GM18873 (cell line): ENCODE results near the gene C9orf152.
"Not testable (repeated sequence)": the region's sequence is repeated elsewhere in the genome, so short reads cannot be mapped to it uniquely, and the experiment has no call there.

Source experiments
- ATAC-seq: cut with Tn5 transposase; IDR thresholded peaks from one replicate; pipeline ENCODE4 v1.9.1; 2021; ENCODE audit warnings: mild to moderate bottlenecking, moderate library complexity, moderate number of reproducible peaks; ENCODE audit not compliant: unreplicated experiment, low FRiP score

The C9orf152 gene

DNA sequence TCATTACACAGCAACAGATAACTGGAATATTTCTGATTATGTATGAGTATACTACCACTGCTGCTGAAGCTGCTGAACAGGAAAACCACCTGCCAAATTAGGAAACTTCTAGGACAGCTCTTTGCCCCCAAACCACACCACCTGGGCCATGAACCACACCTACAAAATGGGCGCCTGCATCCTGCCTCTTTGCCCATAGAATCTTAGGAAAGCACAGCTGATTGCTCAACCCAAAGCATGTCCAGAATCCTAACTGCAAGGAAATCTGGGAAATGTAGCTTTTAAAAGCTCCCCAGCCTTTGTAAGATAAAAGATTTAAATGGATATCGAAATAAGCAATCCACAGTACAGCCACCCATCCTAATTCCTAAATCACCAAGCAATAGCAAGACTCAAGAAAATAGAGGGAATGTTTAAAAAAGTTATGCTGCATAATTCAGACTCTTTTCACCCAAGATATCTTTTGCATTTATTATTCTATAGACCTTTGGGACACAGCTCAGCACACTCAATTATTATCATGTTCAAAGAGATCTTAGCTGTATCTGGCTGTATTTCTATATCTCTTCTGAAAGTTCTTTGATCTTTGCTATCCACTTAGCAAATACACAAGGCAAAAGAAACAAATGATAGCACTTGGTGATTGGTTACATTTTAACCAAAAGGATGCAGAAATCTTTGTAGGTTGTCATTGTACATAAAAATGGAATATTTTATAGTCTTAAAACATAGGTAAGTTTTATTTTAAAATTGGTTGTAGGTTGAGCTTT, 6.8 kb upstream of the C9orf152 start:
- ATAC-seq, result no peak

- ATAC-seq, result no peak
Observed at GRCh38 chr9:110214090-110214489, 6.1 kb upstream of the C9orf152 start.

DNA sequence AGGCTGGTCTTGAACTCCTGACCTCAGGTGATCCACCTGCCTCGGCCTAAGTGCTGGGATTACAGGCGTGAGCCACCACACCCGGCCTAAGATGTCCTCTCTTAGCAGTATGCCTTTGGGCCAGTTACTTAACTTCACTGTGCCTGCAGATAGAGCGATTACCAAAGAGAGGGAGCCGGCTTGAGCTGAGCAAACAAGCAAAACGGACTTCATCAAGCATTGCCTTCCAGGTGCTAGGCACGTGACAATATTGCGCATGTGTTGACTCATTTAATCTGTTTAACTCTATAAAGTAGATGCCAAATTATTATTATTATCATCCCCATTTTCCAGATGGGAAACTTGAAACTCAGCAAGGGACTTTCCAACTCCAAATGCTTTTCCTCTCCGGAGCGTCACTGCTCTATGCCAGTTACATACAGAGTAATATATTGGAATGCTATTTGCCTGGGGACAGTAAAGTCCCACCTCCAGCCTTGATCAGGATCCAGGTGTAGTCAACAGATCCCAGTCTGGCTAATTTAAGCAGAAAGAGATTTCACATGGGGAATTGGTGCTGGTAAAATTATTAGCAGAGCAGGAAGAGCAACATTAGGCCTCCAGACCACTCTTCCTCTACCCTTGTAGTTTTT, 5.6 kb upstream of the C9orf152 start:
- no peak for ATAC-seq

DNA sequence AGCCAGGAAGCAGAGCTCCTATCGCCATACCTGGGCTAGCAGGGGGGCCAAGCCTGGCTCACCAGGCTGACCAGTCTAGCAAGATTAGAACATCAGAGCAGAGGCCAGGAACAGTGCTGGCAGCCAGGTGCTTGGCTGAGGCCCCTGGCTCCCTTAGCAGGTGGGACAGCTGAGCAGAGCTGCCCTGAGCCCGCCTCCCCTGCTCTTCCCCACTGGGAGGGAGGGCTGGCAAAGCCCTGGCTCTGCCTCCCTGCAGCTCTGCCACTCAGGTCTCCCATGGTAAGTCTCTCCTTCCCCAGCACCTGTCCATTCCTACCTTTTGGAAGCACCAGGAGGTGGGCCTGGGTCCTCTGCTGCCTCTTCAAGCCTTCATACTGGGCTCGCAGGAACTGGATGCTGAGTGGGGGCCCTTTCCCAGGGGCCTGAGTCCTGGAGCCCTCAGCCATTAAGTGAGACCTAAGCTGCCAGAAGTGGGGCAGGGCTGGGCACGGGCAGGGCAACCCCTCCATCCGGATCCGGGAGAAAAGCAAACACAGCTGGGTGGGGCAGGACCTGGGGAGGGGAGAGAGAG, 803 bp downstream of the C9orf152 start:
- ATAC-seq, result no peak

GRCh38 chr9:110206389-110206788, 1.6 kb downstream of the C9orf152 start:
- no peak for ATAC-seq

- ATAC-seq, result not testable (repeated sequence)
Observed at GRCh38 chr9:110205612-110206011, 2.3 kb downstream of the C9orf152 start.

DNA sequence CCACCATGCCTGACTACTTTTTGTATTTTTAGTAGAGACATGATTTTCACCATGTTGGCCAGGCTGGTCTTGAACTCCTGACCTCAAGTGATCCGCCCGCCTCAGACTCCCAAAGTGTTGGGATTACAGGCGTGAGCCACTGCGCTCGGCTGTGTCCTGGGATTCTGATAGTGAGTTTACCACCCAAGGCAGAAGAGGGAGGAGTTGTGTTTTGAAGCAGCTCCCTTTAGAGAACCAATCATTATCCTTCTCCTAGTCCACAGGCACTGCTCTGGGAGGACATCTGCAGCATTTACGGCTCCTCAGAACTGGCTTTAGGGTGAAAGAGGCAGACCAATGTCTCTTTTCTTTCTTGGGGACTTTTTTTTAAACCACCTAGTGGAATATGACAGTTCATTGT, 5.7 kb downstream of the C9orf152 start:
- ATAC-seq, result no peak

GRCh38 chr9:110199643-110200042, 8.3 kb downstream of the C9orf152 start:
- no peak for ATAC-seq

- no peak for ATAC-seq
Observed at GRCh38 chr9:110198357-110198756, 9.6 kb downstream of the C9orf152 start.

- ATAC-seq, result no peak
Observed at GRCh38 chr9:110197330-110198187, 10.4 kb downstream of the C9orf152 start.

DNA sequence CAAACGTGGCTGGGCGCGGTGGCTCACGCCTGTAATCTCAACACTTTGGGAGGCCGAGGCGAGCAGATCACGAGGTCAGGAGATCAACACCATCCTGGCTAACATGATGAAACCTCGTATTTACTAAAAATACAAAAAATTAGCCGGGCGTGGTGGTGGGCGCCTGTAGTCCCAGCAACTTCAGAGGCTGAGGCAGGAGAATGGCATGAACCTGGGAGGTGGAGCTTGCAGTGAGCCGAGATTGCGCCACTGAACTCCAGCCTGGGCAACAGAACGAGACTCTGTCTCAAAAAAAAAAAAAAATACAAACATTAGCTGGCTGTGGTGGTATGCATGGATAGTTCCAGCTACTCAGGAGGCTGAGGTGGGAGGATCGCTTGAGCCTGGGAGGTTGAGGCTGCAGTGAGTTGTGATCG, 11.9 kb downstream of the C9orf152 start:
- ATAC-seq, result not testable (repeated sequence)

DNA sequence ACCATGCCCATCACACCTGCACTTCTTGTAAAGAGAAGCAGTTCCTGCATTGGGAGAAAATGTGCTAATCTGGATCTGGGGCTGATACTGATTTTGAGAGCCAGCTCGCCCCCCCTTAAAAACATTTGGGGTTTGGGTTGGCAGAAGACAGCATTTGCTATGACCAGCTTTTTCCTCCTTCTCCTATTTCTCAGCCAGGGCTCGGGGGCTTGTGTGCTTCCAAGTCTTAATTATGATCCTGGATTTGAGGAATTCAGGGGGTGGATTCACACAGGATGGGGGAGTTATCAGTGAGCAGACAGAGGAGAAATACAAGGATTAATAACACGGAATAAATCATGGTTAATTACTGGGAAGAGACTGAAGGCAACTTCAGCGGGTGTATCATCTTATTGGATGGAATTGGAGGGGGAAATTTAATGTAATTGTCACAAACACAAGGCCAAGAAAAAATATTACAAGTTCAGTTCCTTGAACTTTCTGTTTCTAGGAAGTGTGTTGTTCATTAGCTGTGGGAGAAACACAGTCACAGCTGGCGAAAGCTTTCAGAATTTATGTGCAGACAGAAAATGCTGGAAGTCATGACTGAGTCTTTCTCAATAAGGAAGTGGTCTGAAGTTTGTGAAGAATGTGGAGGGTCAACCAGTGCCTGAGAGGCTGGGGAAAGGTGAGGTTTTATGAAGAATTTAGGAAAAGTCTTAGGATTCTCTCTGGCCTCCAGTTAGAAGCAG, 15.3 kb downstream of the C9orf152 start:
- no peak for ATAC-seq

- no peak for ATAC-seq
Observed at GRCh38 chr9:110191615-110192014, 16.3 kb downstream of the C9orf152 start.

DNA sequence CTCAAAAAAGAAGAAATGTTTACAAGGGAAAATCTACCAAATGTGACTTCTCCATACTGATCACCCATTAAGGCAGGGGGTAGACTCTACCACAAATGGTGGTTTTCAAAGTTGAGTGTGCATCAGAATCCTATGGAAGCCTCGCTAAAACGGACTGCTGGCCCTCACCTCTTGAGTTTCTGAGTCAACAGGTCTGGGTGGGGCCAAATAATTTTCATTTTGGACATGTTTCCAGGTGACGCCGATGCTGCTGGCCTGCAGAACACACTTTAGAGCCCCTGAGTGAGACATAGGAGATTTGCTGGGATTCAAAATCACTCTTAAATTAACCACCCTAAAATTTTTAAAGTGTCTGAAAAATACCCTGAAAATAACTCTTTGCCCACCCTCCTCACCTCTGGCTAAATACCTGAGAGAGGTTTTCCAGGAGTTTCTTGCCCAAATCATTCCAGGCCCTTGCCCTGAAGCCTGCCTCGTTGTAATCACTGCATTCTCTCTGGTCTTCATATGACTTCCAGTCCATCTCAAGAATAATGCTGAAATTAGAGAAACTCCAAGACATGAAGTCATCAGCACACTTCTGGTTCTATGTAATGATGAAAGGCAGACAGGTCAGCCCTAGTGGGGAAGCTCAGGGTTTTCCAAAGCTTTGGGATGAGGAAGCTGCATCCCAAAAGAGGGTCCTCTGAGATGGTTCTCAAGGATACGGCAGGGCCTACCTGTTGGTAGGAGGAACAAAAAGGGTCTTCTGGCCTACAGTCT, 18.2 kb downstream of the C9orf152 start:
- ATAC-seq, result no peak

- no peak for ATAC-seq
Observed at GRCh38 chr9:110188991-110189390, 19.0 kb downstream of the C9orf152 start.

DNA sequence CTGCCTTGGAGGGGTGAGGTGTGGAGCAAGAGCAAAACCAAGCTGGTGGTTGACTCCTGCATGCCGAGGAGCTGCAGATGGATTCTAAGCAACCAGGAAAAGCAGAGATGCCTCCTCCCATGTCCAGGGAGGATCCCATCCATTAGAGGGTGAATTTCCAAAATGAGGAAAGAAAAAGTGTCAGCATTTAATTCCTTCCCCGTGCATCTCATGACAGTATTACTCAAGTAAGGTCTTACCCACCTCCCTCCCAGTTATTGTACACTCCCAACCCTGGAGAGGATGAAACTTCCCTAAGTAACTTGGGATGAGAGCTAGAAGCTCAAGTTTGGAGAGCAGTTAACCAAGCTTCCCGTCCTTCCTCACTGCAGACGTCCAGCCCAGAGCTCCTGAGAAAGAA, 19.9 kb downstream of the C9orf152 start:
- ATAC-seq, result no peak

GRCh38 chr9:110187126-110187525, 20.8 kb downstream of the C9orf152 start:
- ATAC-seq, result no peak

DNA sequence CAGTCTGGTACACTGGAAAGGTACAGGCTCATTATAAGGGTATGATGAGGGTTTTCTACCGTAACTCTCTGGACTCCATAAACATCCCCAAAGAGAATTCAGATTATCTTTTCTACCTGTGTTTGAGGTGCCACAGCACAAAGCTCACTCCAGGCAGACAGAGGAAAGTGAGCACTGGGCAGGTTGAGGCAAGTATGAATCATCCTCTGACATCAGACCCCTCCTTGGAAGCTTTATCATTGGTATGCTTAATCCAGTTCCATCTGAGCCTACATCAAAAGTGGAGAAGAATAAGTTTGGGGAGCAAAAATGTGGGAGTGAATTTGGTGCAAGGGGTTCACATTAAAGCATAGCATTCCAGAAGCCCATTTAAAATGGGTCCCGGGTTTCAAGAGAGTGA, 21.7 kb downstream of the C9orf152 start:
- no peak for ATAC-seq

DNA sequence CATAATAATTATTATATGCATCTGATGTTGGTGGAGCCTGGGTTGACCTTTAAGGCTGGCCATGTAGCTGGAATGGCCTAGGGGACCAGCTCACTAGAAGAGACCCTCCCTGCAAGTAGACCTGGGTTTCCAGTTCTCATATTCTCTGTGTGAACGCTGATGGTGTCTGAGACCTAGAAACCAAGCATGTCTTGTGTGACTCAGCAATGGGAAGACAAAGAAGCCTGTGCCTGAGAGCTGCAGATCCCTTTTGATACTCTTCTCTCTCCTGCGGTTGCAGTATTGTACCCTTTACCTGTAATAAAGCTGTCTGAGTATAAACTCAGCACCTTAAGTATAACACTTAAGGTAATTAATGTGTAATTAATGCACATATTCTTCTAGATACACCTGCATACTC, 22.2 kb downstream of the C9orf152 start:
- no peak for ATAC-seq
